ENCODE data around the gene HCFC2.

The HCFC2 gene

DNA sequence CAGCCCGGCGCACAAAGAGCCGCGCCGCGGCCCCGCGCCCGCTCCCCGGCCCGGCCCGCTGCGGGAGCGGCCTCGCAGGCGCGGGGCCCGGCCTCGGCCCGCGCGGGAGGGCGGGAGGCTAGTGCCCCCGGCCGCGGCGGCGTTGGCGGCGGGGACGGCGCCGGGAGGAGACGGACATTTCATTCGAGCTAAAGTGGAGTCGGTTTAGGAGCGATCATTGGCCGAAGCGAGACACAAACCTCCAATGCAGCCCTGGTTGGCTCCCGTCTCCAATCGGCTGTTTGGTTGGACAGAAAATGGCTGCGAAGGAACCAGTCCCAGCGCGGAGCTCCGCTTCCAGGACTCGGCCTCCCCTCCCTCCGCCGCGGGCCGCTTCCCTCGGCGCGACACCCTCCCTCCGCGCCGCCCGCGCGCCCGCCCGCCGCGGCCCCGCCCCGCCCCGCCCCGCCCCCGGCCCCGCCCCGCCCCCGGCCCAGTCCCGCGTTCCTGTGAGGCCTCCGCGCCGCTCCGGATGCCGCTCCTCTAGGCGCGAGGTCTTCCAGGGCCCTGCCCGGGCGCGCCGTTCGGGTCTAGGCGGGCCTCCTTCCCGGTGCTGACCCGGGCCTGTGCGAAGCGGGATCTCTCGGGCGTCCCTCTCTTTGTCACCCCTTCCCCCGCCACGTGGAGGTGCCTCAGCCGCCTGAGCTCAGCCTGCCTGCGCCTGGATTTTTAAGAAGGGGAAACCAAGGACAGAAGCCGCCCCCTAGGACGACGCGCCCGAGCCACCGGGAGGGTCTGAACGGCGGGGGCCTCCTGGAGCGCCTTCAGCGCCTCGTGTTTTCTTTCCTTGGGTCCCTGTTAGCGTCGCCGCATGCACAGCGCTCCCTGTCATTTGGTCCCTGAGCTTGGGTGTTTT, 73.8 kb downstream of the HCFC2 start, which contains the start of gene NFYB (continued):
- no peak for TF ChIP-seq ZNF777 (tag by site-specific recombination; IDR thresholded peaks at IDR 0.05; ENCODE audit: borderline replicate concordance)
- TF ChIP-seq ZNF623 (tag by site-specific recombination; IDR thresholded peaks at IDR 0.05), result no peak
- TF ChIP-seq ZBTB21 (tag by site-specific recombination; IDR thresholded peaks at IDR 0.05), result no peak
- TF ChIP-seq ZBTB20 (tag by site-specific recombination; IDR thresholded peaks at IDR 0.05), result peak; percentile 85
- no peak for TF ChIP-seq ZNF585B (tag by site-specific recombination; IDR thresholded peaks at IDR 0.05)
- TF ChIP-seq ZNF621 (tag by site-specific recombination; IDR thresholded peaks at IDR 0.05), result no peak
- TF ChIP-seq ZNF48 (tag by site-specific recombination; IDR thresholded peaks at IDR 0.05), result no peak
- TF ChIP-seq, protein P1, sequence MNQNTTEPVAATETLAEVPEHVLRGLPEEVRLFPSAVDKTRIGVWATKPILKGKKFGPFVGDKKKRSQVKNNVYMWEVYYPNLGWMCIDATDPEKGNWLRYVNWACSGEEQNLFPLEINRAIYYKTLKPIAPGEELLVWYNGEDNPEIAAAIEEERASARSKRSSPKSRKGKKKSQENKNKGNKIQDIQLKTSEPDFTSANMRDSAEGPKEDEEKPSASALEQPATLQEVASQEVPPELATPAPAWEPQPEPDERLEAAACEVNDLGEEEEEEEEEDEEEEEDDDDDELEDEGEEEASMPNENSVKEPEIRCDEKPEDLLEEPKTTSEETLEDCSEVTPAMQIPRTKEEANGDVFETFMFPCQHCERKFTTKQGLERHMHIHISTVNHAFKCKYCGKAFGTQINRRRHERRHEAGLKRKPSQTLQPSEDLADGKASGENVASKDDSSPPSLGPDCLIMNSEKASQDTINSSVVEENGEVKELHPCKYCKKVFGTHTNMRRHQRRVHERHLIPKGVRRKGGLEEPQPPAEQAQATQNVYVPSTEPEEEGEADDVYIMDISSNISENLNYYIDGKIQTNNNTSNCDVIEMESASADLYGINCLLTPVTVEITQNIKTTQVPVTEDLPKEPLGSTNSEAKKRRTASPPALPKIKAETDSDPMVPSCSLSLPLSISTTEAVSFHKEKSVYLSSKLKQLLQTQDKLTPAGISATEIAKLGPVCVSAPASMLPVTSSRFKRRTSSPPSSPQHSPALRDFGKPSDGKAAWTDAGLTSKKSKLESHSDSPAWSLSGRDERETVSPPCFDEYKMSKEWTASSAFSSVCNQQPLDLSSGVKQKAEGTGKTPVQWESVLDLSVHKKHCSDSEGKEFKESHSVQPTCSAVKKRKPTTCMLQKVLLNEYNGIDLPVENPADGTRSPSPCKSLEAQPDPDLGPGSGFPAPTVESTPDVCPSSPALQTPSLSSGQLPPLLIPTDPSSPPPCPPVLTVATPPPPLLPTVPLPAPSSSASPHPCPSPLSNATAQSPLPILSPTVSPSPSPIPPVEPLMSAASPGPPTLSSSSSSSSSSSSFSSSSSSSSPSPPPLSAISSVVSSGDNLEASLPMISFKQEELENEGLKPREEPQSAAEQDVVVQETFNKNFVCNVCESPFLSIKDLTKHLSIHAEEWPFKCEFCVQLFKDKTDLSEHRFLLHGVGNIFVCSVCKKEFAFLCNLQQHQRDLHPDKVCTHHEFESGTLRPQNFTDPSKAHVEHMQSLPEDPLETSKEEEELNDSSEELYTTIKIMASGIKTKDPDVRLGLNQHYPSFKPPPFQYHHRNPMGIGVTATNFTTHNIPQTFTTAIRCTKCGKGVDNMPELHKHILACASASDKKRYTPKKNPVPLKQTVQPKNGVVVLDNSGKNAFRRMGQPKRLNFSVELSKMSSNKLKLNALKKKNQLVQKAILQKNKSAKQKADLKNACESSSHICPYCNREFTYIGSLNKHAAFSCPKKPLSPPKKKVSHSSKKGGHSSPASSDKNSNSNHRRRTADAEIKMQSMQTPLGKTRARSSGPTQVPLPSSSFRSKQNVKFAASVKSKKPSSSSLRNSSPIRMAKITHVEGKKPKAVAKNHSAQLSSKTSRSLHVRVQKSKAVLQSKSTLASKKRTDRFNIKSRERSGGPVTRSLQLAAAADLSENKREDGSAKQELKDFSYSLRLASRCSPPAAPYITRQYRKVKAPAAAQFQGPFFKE (tag by site-specific recombination; IDR thresholded peaks at IDR 0.05; ENCODE audit: borderline replicate concordance), result no peak
- no peak for TF ChIP-seq ZNF670 (tag by site-specific recombination; IDR thresholded peaks at IDR 0.05; ENCODE audit: low read depth)
- TF ChIP-seq SP3 (tag by site-specific recombination; IDR thresholded peaks at IDR 0.05), result peak; percentile 50; the same call in 1 of the 2 replicates
- TF ChIP-seq ZNF350 (tag by site-specific recombination; IDR thresholded peaks at IDR 0.05), result peak; percentile 91
- TF ChIP-seq SCRT2 (tag by site-specific recombination; IDR thresholded peaks at IDR 0.05), result no peak
- no peak for TF ChIP-seq PRDM10 (tag by site-specific recombination; IDR thresholded peaks at IDR 0.05)
- no peak for TF ChIP-seq ZNF404 (tag by site-specific recombination; IDR thresholded peaks at IDR 0.05)
- no peak for TF ChIP-seq ZNF701 (tag by site-specific recombination; IDR thresholded peaks at IDR 0.05)
- TF ChIP-seq, protein P2, sequence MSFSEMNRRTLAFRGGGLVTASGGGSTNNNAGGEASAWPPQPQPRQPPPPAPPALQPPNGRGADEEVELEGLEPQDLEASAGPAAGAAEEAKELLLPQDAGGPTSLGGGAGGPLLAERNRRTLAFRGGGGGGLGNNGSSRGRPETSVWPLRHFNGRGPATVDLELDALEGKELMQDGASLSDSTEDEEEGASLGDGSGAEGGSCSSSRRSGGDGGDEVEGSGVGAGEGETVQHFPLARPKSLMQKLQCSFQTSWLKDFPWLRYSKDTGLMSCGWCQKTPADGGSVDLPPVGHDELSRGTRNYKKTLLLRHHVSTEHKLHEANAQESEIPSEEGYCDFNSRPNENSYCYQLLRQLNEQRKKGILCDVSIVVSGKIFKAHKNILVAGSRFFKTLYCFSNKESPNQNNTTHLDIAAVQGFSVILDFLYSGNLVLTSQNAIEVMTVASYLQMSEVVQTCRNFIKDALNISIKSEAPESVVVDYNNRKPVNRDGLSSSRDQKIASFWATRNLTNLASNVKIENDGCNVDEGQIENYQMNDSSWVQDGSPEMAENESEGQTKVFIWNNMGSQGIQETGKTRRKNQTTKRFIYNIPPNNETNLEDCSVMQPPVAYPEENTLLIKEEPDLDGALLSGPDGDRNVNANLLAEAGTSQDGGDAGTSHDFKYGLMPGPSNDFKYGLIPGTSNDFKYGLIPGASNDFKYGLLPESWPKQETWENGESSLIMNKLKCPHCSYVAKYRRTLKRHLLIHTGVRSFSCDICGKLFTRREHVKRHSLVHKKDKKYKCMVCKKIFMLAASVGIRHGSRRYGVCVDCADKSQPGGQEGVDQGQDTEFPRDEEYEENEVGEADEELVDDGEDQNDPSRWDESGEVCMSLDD (tag by site-specific recombination; IDR thresholded peaks at IDR 0.05), result no peak
- TF ChIP-seq, protein P3, sequence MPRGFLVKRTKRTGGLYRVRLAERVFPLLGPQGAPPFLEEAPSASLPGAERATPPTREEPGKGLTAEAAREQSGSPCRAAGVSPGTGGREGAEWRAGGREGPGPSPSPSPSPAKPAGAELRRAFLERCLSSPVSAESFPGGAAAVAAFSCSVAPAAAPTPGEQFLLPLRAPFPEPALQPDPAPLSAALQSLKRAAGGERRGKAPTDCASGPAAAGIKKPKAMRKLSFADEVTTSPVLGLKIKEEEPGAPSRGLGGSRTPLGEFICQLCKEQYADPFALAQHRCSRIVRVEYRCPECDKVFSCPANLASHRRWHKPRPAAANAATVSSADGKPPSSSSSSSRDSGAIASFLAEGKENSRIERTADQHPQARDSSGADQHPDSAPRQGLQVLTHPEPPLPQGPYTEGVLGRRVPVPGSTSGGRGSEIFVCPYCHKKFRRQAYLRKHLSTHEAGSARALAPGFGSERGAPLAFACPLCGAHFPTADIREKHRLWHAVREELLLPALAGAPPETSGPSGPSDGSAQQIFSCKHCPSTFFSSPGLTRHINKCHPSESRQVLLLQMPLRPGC (tag by site-specific recombination; IDR thresholded peaks at IDR 0.05), result no peak
- 0 out of 2 replicates have a peak, but pooled peaks have one; percentile 44 for TF ChIP-seq ZNF561 (tag by site-specific recombination; IDR thresholded peaks at IDR 0.05; ENCODE audit: borderline replicate concordance)
- no peak for TF ChIP-seq HIC1 (tag by site-specific recombination; IDR thresholded peaks at IDR 0.05)
- no peak for TF ChIP-seq OVOL3 (tag by site-specific recombination; IDR thresholded peaks at IDR 0.05)
- TF ChIP-seq OSR2 (tag by site-specific recombination; IDR thresholded peaks at IDR 0.05), result no peak
- TF ChIP-seq ZNF366 (tag by site-specific recombination; conservative IDR thresholded peaks at IDR 0.05), result no peak
- TF ChIP-seq ZNF792 (tag by site-specific recombination; IDR thresholded peaks at IDR 0.05), result no peak
